Body of pancreas (tissue), 4 donors: ENCODE results near the gene IGSF21. TPM values are rescaled to one million over a fixed set of nuclear protein-coding genes. Genes with fewer than 3 reads are reported as not detected.
A peak's percentile ranks its signal among the peaks of the same experiment; 100 is the strongest.

Experiments
- ATAC-seq: fragments of 150-250 bp; one replicate; pipeline ENCODE4 v1.9.1; 2016
- DNase-seq, 4 donors: peaks; one replicate each; pipeline ENCODE4 v3.0.0-alpha.2; 2019
- H3K27ac ChIP-seq, 4 donors: fragments of 200-600 bp; sonication (generic); 1 replicate in 3 of 4; 2 replicates in 1 of 4; pipeline versions ENCODE4 v1.5.1 to v1.6.1; 2016 to 2019; ENCODE audit warnings: mild to moderate bottlenecking in 1 of 4, mixed read lengths in 1 of 4, moderate library complexity in 1 of 4
- H3K27me3 ChIP-seq, 2 donors: fragments of 200-600 bp; sonication (generic); one replicate each; pipeline ENCODE4 v1.6.0; 2016; ENCODE audit warnings: mild to moderate bottlenecking in 1 of 2
- H3K36me3 ChIP-seq, 2 donors: fragments of 200-600 bp; sonication (generic); replicated peaks in 1 of 2; 2 replicates each; pipeline ENCODE4 v1.5.1; 2016; ENCODE audit warnings: low read depth in 2 of 2; ENCODE audit not compliant: insufficient read depth in 1 of 2
- H3K4me1 ChIP-seq: fragments of 200-600 bp; sonication (generic); one replicate; pipeline ENCODE4 v1.6.0; 2016
- H3K4me3 ChIP-seq, 2 donors: fragments of 200-600 bp; sonication (generic); 1 replicate in 1 of 2; 2 replicates in 1 of 2; pipeline ENCODE4 v1.5.1; 2016 to 2019
- H3K9me3 ChIP-seq, 3 donors: fragments of 200-600 bp; sonication (generic); 1 replicate in 2 of 3; 2 replicates in 1 of 3; pipeline ENCODE4 v1.5.1; 2016
- CTCF ChIP-seq, 7 experiments: fragments of 450-650 bp in 4 of 7; fragments of 200-600 bp in 3 of 7; sonication (generic) in 3 of 7; IDR thresholded peaks; one replicate each; pipeline ENCODE4 v1.5.1; 2016 to 2019; ENCODE audit warnings: antibody characterized with exemption in 7 of 7
- POLR2A ChIP-seq, 3 donors: fragments of 450-650 bp; IDR thresholded peaks; one replicate each; pipeline ENCODE4 v1.6.1; 2016; ENCODE audit warnings: antibody characterized with exemption in 3 of 3, mild to moderate bottlenecking in 2 of 3
- WGBS, 2 donors: methylation state at CpG; one replicate each; pipeline ENCODE4 v1.1.5; 2017; 5-methylcytosine and 5-hydroxymethylcytosine counted together
- intact Hi-C: fragments of 100-400 bp; cut with DNase I; formaldehyde crosslinking; loops from one replicate; pipeline ENCODE4 v1.15.1; 2023
- total RNA-seq, 2 donors: library from RNA; depleted of rRNA; stranded (reverse); fragments of >200 nt; gene quantifications; one replicate each; pipeline ENCODE4 v1.1.0, GENCODE V29; 2016

IGSF21 gene
- total RNA-seq, 2 donors from 2014 or later = 0.33 to 2.1 TPM

- Histone ChIP-seq H3K27me3 (no peaks in the 10 kb centered on the region), H3K36me3 (no peaks in the 10 kb centered on the region), H3K27ac (no peak overlapping the region), H3K4me1 (no peaks in the 10 kb centered on the region), H3K4me3 (no peak overlapping the region), H3K9me3 (no peaks in the 10 kb centered on the region)
- TF ChIP-seq POLR2A (IDR thresholded peaks at IDR 0.05) (no peak), CTCF (IDR thresholded peaks at IDR 0.05) (no peak)
- ATAC-seq (no peak), DNase-seq (no peak)
- intact Hi-C loops = loop anchor here (10.0 kb wide), 1 partner anchor 485 kb away; no protein-coding TSS in a partner anchor
- WGBS, 2 donors = 52 to 55% methylated on average over 12 of the region's 12 CpGs
Observed at GRCh38 chr1:18100060-18100459, 7.5 kb upstream of the IGSF21 start.

GRCh38 chr1:18100491-18101063 lies 7.0 kb upstream of the IGSF21 start:
- DNase-seq (peak; percentile 64 to 77 (median 76)), ATAC-seq (peak; percentile 64)
- Histone ChIP-seq H3K9me3 (no peaks in the 10 kb centered on the region), H3K4me1 (no peaks in the 10 kb centered on the region), H3K27ac (no peak overlapping the region), H3K4me3 (no peak overlapping the region), H3K36me3 (no peaks in the 10 kb centered on the region), H3K27me3 (peaks cover 0 to under 1% of the 10 kb centered on the region in 2 donors)
- TF ChIP-seq POLR2A (IDR thresholded peaks at IDR 0.05) (no peak), CTCF (IDR thresholded peaks at IDR 0.05) (peak; percentile 70 to 91 (median 80))
- intact Hi-C loops = loop anchor here (10.0 kb wide), 1 partner anchor 484 kb away; no protein-coding TSS in a partner anchor
- 2% methylated on average over 10 of the region's 10 CpGs for WGBS, 2 donors

- Histone ChIP-seq H3K9me3 (no peaks in the 10 kb centered on the region), H3K36me3 (no peaks in the 10 kb centered on the region), H3K27ac (no peak overlapping the region), H3K4me1 (no peaks in the 10 kb centered on the region), H3K4me3 (no peak overlapping the region), H3K27me3 (peaks cover 0 to 7% of the 10 kb centered on the region in 2 donors)
- ATAC-seq (no peak), DNase-seq (no peak)
- TF ChIP-seq POLR2A (IDR thresholded peaks at IDR 0.05) (no peak), CTCF (IDR thresholded peaks at IDR 0.05) (no peak)
- 80 to 85% methylated on average over 2 of the region's 2 CpGs for whole genome bisulfite sequencing, 2 donors
- intact Hi-C loops = loop anchor here (10.0 kb wide), 1 partner anchor 483 kb away; no protein-coding TSS in a partner anchor
Observed at GRCh38 chr1:18101508-18101907, 6.1 kb upstream of the IGSF21 start.

DNA sequence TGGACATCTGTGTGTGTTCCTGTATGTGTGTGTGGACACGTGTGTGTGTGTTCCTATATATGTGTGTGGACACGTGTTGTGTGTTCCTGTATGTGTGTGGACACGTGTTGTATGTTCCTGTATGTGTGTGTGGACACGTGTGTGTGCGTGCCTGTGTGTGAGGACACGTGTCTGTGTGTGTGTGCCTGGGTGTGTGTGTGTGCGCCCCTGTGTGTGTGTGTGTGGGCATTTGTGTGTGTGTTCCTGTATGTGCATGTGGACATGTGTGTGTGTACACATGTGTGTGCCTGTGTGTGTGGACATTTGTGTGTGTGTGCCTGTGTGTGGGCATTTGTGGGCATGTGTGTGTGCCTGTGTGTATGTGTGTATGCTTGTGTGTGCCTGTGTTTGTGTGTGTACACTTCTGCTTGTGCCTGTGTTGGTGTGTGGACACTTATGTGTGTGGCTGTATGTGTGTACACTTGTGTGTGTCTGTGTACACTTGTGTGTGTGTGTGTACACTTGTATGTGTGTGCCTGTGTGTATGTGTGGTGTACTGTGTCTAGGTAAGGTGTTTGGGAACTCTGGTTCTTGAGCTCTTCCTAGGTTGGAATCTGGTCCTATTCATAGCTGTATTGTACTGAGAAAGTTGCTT lies 3.7 kb upstream of the IGSF21 start:
- Histone ChIP-seq H3K4me1 (no peaks in the 10 kb centered on the region), H3K9me3 (no peaks in the 10 kb centered on the region), H3K27me3 (peaks cover 0 to 16% of the 10 kb centered on the region in 2 donors), H3K4me3 (no peak overlapping the region), H3K36me3 (no peaks in the 10 kb centered on the region), H3K27ac (no peak overlapping the region)
- no peak for ATAC-seq
- DNase-seq = no peak
- TF ChIP-seq POLR2A (IDR thresholded peaks at IDR 0.05) (no peak), CTCF (IDR thresholded peaks at IDR 0.05) (no peak)
- 38 to 51% methylated on average over 7 of the region's 7 CpGs for WGBS, 2 donors
- intact Hi-C loops = loop anchor here (10.0 kb wide), 1 partner anchor 481 kb away; no protein-coding TSS in a partner anchor
